ENCODE results near the gene KRTAP5-1.
A peak's percentile ranks its signal among the peaks of the same experiment; 100 is the strongest.
"Not testable (repeated sequence)": the region's sequence is repeated elsewhere in the genome, so short reads cannot be mapped to it uniquely, and the experiment has no call there.

KRTAP5-1 gene

GRCh38 chr11:1589996-1590395, 4.9 kb upstream of the KRTAP5-1 start:
- Mint-ChIP-seq H3K9me3 (ENCODE audit: low read depth) (no peaks in the 10 kb centered on the region), H3K4me3 (peak overlapping the region; percentile 10)

GRCh38 chr11:1589191-1589963, 4.3 kb upstream of the KRTAP5-1 start:
- H3K4me1 Mint-ChIP-seq (ENCODE audit: low read depth): peaks cover 18% of the 10 kb centered on the region
- not testable (repeated sequence) for H3K36me3 Mint-ChIP-seq; H3K9me3 Mint-ChIP-seq (ENCODE audit: low read depth)
- peaks cover 16% of the 10 kb centered on the region for H3K27me3 Mint-ChIP-seq
- H3K27ac Mint-ChIP-seq: peak overlapping the region; percentile 61
- peak overlapping the region; percentile 0 for H3K4me3 Mint-ChIP-seq

More at GRCh38 chr11:1589996-1590395, 4.9 kb upstream of the KRTAP5-1 start:
- H3K4me1 Mint-ChIP-seq (ENCODE audit: low read depth): peaks cover 16% of the 10 kb centered on the region
- peaks cover 16% of the 10 kb centered on the region for H3K27me3 Mint-ChIP-seq
- no peaks in the 10 kb centered on the region for H3K36me3 Mint-ChIP-seq
- H3K27ac Mint-ChIP-seq: no peak overlapping the region

GRCh38 chr11:1586699-1587098, 1.6 kb upstream of the KRTAP5-1 start:
- H3K9me3 Mint-ChIP-seq (ENCODE audit: low read depth): no peaks in the 10 kb centered on the region
- peaks cover 24% of the 10 kb centered on the region for H3K4me1 Mint-ChIP-seq (ENCODE audit: low read depth)
- no peak overlapping the region for H3K4me3 Mint-ChIP-seq
- no peak overlapping the region for H3K27ac Mint-ChIP-seq
- H3K27me3 Mint-ChIP-seq: peaks cover 6% of the 10 kb centered on the region
- no peaks in the 10 kb centered on the region for H3K36me3 Mint-ChIP-seq

GRCh38 chr11:1582909-1583308, 2.2 kb downstream of the KRTAP5-1 start:
- not testable (repeated sequence) for H3K4me3 Mint-ChIP-seq; H3K27ac Mint-ChIP-seq; H3K36me3 Mint-ChIP-seq; H3K27me3 Mint-ChIP-seq; H3K9me3 Mint-ChIP-seq (ENCODE audit: low read depth)
- H3K4me1 Mint-ChIP-seq (ENCODE audit: low read depth): peaks cover 12% of the 10 kb centered on the region

GRCh38 chr11:1581976-1582375, 3.1 kb downstream of the KRTAP5-1 start:
- Mint-ChIP-seq H3K4me1 (ENCODE audit: low read depth) (peaks cover 12% of the 10 kb centered on the region), H3K4me3 (no peak overlapping the region), H3K27me3 (peaks cover 2% of the 10 kb centered on the region), H3K27ac (no peak overlapping the region), H3K36me3 (peaks cover 3% of the 10 kb centered on the region), H3K9me3 (ENCODE audit: low read depth) (peaks cover 8% of the 10 kb centered on the region)

GRCh38 chr11:1576825-1577224, 8.3 kb downstream of the KRTAP5-1 start:
- H3K27ac Mint-ChIP-seq: no peak overlapping the region
- peaks cover 8% of the 10 kb centered on the region for H3K9me3 Mint-ChIP-seq (ENCODE audit: low read depth)
- peaks cover 8% of the 10 kb centered on the region for H3K4me1 Mint-ChIP-seq (ENCODE audit: low read depth)
- peaks cover 1% of the 10 kb centered on the region for H3K27me3 Mint-ChIP-seq
- peaks cover 3% of the 10 kb centered on the region for H3K36me3 Mint-ChIP-seq
- H3K4me3 Mint-ChIP-seq: no peak overlapping the region

- not testable (repeated sequence) for H3K27ac Mint-ChIP-seq; H3K36me3 Mint-ChIP-seq; H3K27me3 Mint-ChIP-seq; H3K9me3 Mint-ChIP-seq (ENCODE audit: low read depth)
- Mint-ChIP-seq H3K4me1 (ENCODE audit: low read depth) (peaks cover 10% of the 10 kb centered on the region), H3K4me3 (peak overlapping the region; percentile 49)
Observed at GRCh38 chr11:1575756-1576155, 9.3 kb downstream of the KRTAP5-1 start.

GRCh38 chr11:1574933-1575242, 10.2 kb downstream of the KRTAP5-1 start:
- H3K4me1 Mint-ChIP-seq (ENCODE audit: low read depth): peaks cover 14% of the 10 kb centered on the region
- no peak overlapping the region for H3K27ac Mint-ChIP-seq
- peaks cover 8% of the 10 kb centered on the region for H3K9me3 Mint-ChIP-seq (ENCODE audit: low read depth)
- peak overlapping the region; percentile 49 for H3K4me3 Mint-ChIP-seq
- peaks cover 3% of the 10 kb centered on the region for H3K36me3 Mint-ChIP-seq
- H3K27me3 Mint-ChIP-seq: peaks cover 1% of the 10 kb centered on the region

- Mint-ChIP-seq H3K4me3 (peak overlapping the region; percentile 77), H3K4me1 (ENCODE audit: low read depth) (peaks cover 17% of the 10 kb centered on the region), H3K27me3 (peaks cover 1% of the 10 kb centered on the region), H3K9me3 (ENCODE audit: low read depth) (peaks cover 8% of the 10 kb centered on the region), H3K27ac (no peak overlapping the region), H3K36me3 (peaks cover 3% of the 10 kb centered on the region)
Observed at GRCh38 chr11:1574238-1574932, 10.7 kb downstream of the KRTAP5-1 start.

GRCh38 chr11:1573903-1574237, 11.2 kb downstream of the KRTAP5-1 start:
- peaks cover 3% of the 10 kb centered on the region for H3K36me3 Mint-ChIP-seq

GRCh38 chr11:1573077-1573902, 11.8 kb downstream of the KRTAP5-1 start:
- Mint-ChIP-seq H3K4me1 (ENCODE audit: low read depth) (peaks cover 20% of the 10 kb centered on the region), H3K27ac (no peak overlapping the region), H3K4me3 (peak overlapping the region; percentile 77), H3K27me3 (peaks cover 1% of the 10 kb centered on the region), H3K9me3 (ENCODE audit: low read depth) (peaks cover 3% of the 10 kb centered on the region), H3K36me3 (peaks cover 3% of the 10 kb centered on the region)

More at GRCh38 chr11:1573903-1574237, 11.2 kb downstream of the KRTAP5-1 start:
- H3K27ac Mint-ChIP-seq: no peak overlapping the region
- H3K4me3 Mint-ChIP-seq: peak overlapping the region; percentile 77
- H3K4me1 Mint-ChIP-seq (ENCODE audit: low read depth): peaks cover 20% of the 10 kb centered on the region
- peaks cover 6% of the 10 kb centered on the region for H3K9me3 Mint-ChIP-seq (ENCODE audit: low read depth)
- peaks cover 1% of the 10 kb centered on the region for H3K27me3 Mint-ChIP-seq

- Mint-ChIP-seq H3K27me3 (peaks cover 1% of the 10 kb centered on the region), H3K36me3 (no peaks in the 10 kb centered on the region), H3K9me3 (ENCODE audit: low read depth) (no peaks in the 10 kb centered on the region), H3K27ac (no peak within 1 kb of the TSS), H3K4me1 (ENCODE audit: low read depth) (peaks cover 20% of the 10 kb centered on the region), H3K4me3 (peak within 1 kb of the TSS; percentile 47)
Observed at GRCh38 chr11:1572197-1573076, 12.6 kb downstream of the KRTAP5-1 start, which contains the start of gene DUSP8. TSS of gene DUSP8 (minus strand) at chr11:1572271. CDS start at chr11:1565826, 6,445 bp downstream.

- Mint-ChIP-seq H3K4me3 (no peak overlapping the region), H3K9me3 (ENCODE audit: low read depth) (no peaks in the 10 kb centered on the region), H3K36me3 (no peaks in the 10 kb centered on the region), H3K4me1 (ENCODE audit: low read depth) (peaks cover 20% of the 10 kb centered on the region), H3K27ac (no peak overlapping the region), H3K27me3 (peaks cover 1% of the 10 kb centered on the region)
Observed at GRCh38 chr11:1571760-1572196, 13.3 kb downstream of the KRTAP5-1 start.

Data from activated naive CD8-positive, alpha-beta T cell (primary cell).